ENCODE results near the gene RASAL1. TPM values are rescaled to one million over a fixed set of nuclear protein-coding genes. Genes with fewer than 3 reads are reported as not detected.
A peak's percentile ranks its signal among the peaks of the same experiment; 100 is the strongest.

Gene RASAL1
- total RNA-seq (1 to 10 TPM in 5 of 6 donors, under 1 TPM in 1; 0.79 to 4.1 (median 1.9) TPM), polyA plus RNA-seq (10 to 100 TPM in 1 of 2 donors, 1 to 10 TPM in 1; 6.7 to 12.1 TPM)

DNA sequence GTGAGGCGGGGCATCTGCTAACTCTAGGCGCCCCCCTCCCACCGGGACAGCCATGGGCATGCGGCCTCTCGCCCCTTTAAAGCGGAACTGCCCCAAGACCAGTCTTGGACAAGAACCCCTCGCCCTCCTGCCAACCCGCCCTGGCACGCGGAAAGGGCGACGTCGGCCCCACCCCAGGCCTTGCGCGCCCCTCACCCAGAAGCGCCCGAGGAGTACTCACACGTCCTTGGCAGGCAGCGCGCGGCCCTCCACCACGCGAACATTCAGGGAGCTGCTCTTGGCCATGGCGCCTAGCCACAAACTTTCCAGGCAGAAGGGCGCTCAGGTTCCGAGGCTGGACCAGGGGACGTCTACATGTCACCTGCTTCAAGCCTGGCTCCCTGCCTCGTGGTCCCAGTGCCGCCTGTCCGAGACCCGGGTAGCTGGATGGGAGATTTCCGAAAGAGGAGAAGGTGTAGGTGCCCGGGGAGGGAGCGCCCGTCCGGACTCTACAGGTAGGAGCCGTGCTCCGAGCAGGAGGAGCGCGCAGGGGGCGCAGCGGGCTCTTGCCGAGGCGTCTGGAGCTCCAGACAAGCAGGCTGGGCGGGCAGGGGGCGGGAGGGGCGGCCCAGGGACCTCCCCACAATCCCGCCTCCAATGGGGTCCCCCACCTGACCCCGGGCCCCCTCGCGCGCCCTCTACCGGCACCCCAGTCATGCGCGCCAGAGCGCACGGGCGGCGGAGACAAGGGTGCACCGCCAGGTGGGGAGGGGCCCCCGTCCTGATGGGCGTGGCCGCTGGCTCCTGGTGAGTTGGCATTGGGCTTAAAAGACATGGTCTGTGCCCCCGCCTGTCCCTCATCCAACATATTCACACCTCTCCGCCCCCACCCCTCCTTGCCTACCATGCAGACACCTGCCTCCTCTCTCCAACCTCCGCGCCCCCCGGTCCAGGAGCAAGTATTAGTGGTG is at the start of gene RASAL1:
Gene RASAL1 (minus strand): TSS at position 584 of the 950 bp plus-strand sequence. CDS start 299 bp downstream, at position 285.
- Histone ChIP-seq H3K9me3 (no peaks in the 10 kb centered on the region), H3K27me3 (no peaks in the 10 kb centered on the region), H3K4me1 (no peaks in the 10 kb centered on the region), H3K27ac (peak within 1 kb of the TSS in 2 of 4 donors; percentile 33 to 51), H3K36me3 (no peaks in the 10 kb centered on the region), H3K4me3 (peak within 1 kb of the TSS in 2 of 4 donors; percentile 36 to 39)
- DNase-seq (peak; percentile 35 to 86 (median 73)), ATAC-seq (peak; percentile 82 to 94 (median 87)), FAIRE-seq (no peak)
- WGBS, 2 donors = 3 to 4% methylated on average over 44 to 68 of the region's 68 CpGs
- intact Hi-C loops (cut with DNase I) = no loop called here
- TF ChIP-seq, protein P1, sequence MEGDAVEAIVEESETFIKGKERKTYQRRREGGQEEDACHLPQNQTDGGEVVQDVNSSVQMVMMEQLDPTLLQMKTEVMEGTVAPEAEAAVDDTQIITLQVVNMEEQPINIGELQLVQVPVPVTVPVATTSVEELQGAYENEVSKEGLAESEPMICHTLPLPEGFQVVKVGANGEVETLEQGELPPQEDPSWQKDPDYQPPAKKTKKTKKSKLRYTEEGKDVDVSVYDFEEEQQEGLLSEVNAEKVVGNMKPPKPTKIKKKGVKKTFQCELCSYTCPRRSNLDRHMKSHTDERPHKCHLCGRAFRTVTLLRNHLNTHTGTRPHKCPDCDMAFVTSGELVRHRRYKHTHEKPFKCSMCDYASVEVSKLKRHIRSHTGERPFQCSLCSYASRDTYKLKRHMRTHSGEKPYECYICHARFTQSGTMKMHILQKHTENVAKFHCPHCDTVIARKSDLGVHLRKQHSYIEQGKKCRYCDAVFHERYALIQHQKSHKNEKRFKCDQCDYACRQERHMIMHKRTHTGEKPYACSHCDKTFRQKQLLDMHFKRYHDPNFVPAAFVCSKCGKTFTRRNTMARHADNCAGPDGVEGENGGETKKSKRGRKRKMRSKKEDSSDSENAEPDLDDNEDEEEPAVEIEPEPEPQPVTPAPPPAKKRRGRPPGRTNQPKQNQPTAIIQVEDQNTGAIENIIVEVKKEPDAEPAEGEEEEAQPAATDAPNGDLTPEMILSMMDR (IDR thresholded peaks at IDR 0.05) = peak; percentile 32 to 52 (median 38)

DNA sequence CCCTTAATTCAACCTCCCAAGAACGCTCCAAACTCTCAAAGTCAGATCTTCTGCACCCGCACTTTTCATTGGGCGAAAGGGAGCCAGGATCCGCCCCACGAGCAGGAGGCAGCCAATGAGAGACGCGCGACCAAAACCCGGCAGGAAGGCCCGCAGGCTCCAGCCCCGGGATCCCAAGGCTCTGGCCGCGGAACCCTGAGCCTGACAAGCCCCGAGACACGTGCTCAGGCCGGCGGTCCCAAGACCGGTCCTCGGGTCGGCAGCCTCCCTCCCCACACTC is 49.3 kb upstream of the RASAL1 start:
- Histone ChIP-seq H3K4me3 (peak overlapping the region; percentile 68 to 100 (median 91)), H3K9me3 (no peaks in the 10 kb centered on the region), H3K27ac (peak overlapping the region; percentile 87 to 99 (median 94)), H3K4me1 (peaks cover 4 to 13% (median 8%) of the 10 kb centered on the region in 3 donors), H3K36me3 (peaks cover 0 to 8% (median 6%) of the 10 kb centered on the region in 3 donors), H3K27me3 (no peaks in the 10 kb centered on the region)
- DNase-seq (peak; percentile 81 to 91 (median 86)), FAIRE-seq (no peak), ATAC-seq (peak; percentile 89 to 95 (median 90))
- 0% methylated on average over 20 of the region's 20 CpGs for WGBS, 2 donors
- TF ChIP-seq, protein P1 (IDR thresholded peaks at IDR 0.05) = no peak
- intact Hi-C loops (cut with DNase I) = no loop called here

- FAIRE-seq (no peak), ATAC-seq (peak; percentile 41 to 62 (median 55)), DNase-seq (peak in 1 of 6 donors; percentile 61)
- no peaks in the 10 kb centered on the region for H3K9me3 ChIP-seq
- TF ChIP-seq, protein P1 (IDR thresholded peaks at IDR 0.05) = no peak
- H3K4me1 ChIP-seq = peaks cover 4 to 13% (median 8%) of the 10 kb centered on the region in 3 donors
- intact Hi-C loops (cut with DNase I) = no loop called here
- 22 to 24% methylated on average over 26 of the region's 26 CpGs for WGBS, 2 donors
- H3K36me3 ChIP-seq = peaks cover 0 to 14% (median 11%) of the 10 kb centered on the region in 3 donors
- H3K4me3 ChIP-seq = peak overlapping the region; percentile 68 to 100 (median 91)
- H3K27ac ChIP-seq = peak overlapping the region; percentile 87 to 99 (median 94)
- no peaks in the 10 kb centered on the region for H3K27me3 ChIP-seq
Observed at GRCh38 chr12:113184098-113184899, 48.7 kb upstream of the RASAL1 start.

GRCh38 chr12:113183030-113183589 is 47.5 kb upstream of the RASAL1 start:
- no peak overlapping the region for H3K4me3 ChIP-seq
- FAIRE-seq (no peak), DNase-seq (no peak), ATAC-seq (no peak)
- peaks cover 4 to 13% (median 8%) of the 10 kb centered on the region in 3 donors for H3K4me1 ChIP-seq
- TF ChIP-seq, protein P1 (IDR thresholded peaks at IDR 0.05) = no peak
- peaks cover 0 to 26% (median 20%) of the 10 kb centered on the region in 3 donors for H3K36me3 ChIP-seq
- H3K9me3 ChIP-seq = no peaks in the 10 kb centered on the region
- 90 to 93% methylated on average over 11 of the region's 11 CpGs for WGBS, 2 donors
- no peak overlapping the region for H3K27ac ChIP-seq
- intact Hi-C loops (cut with DNase I) = no loop called here
- no peaks in the 10 kb centered on the region for H3K27me3 ChIP-seq

Measured in pancreas (tissue), 10 donors.